HG02840 (cell line): ENCODE data around the gene NPIPA8.
"Not testable (repeated sequence)": the region's sequence is repeated elsewhere in the genome, so short reads cannot be mapped to it uniquely, and the experiment has no call there.

Source experiments
- ATAC-seq: cut with Tn5 transposase; IDR thresholded peaks from one replicate; pipeline ENCODE4 v1.9.1; 2021; ENCODE audit warnings: mild to moderate bottlenecking, moderate library complexity, moderate number of reproducible peaks; ENCODE audit not compliant: unreplicated experiment, low FRiP score

The NPIPA8 gene

GRCh38 chr16:18286342-18286741, 50.2 kb downstream of the NPIPA8 start:
- ATAC-seq: not testable (repeated sequence)

DNA sequence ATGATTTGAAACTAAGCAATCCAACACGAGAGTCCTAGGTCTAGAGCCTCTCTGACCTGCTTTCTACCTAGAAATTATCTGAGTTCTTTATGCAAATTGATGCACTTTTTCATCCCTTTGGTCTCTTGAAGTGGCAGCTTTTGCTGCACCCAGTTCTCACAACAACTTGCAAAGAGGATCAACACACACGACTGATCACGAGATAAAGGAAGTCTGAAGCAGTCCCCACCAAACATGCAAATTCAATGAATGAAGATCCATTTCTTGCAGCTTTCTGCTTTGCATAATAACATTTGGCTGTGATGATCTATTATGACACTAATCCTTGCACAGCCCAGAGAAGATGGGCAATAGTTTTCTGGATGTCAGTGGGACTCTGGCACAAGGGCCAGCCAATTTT, 56.2 kb downstream of the NPIPA8 start:
- ATAC-seq: not testable (repeated sequence)

GRCh38 chr16:18276756-18277155, 59.8 kb downstream of the NPIPA8 start:
- not testable (repeated sequence) for ATAC-seq

DNA sequence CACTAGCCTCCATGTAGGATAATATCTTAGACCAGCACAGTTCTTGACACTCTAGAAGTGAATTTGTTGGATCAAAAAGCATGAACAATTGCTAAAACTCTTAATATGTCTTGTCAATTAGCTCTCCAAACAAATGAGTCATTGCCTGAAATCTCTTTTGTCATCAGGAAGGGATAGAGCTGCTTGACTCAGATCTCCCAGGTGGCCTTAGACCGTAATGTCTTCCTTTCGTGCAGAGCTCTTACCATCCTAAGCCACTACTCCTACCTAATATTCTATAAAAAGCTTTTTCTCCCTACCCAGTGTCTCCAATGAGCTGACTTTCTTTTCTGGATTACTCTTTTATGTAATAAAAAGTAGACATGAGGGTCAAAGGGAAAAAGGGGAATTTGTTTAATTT, 66.4 kb downstream of the NPIPA8 start:
- not testable (repeated sequence) for ATAC-seq
